SK-N-MC (cell line): Measurements from ENCODE around the gene ATP1B2.

Experiments used
- DNase-seq: peaks from one replicate; pipeline ENCODE4 v3.0.0-alpha.2; 2011; ENCODE audit warnings: low read depth, low spot score
- H3K27ac ChIP-seq: fragments of 200-600 bp; sonication (generic); 2 replicates; pipeline ENCODE4 v1.5.1; 2016; ENCODE audit warnings: mixed run types
- H3K36me3 ChIP-seq: fragments of 200-600 bp; sonication (generic); 2 replicates; pipeline ENCODE4 v1.6.1; 2017; ENCODE audit warnings: antibody characterized with exemption, low read length, mixed read lengths; ENCODE audit not compliant: insufficient read depth
- H3K4me3 ChIP-seq: fragments of 200-600 bp; sonication (generic); 2 replicates; pipeline ENCODE4 v1.5.1; 2016
- H3K9ac ChIP-seq: fragments of 200-600 bp; sonication (generic); 2 replicates; pipeline ENCODE4 v1.8.0; 2017; ENCODE audit warnings: mixed run types, mixed read lengths; ENCODE audit not compliant: insufficient read length
- H3K9me3 ChIP-seq: fragments of 200-600 bp; sonication (generic); 2 replicates; pipeline ENCODE4 v1.6.1; 2017; ENCODE audit warnings: low read depth, mild to moderate bottlenecking, antibody characterized with exemption, low read length, moderate library complexity, mixed read lengths
- EZH2 ChIP-seq: fragments of 200-600 bp; sonication (generic); IDR thresholded peaks from one replicate; pipeline ENCODE4 v1.6.1; 2017; ENCODE audit warnings: antibody characterized with exemption
- FOXP2 ChIP-seq: optimal IDR thresholded peaks from 2 replicates; pipeline ENCODE3; 2011; ENCODE audit warnings: mild to moderate bottlenecking, moderate library complexity; ENCODE audit not compliant: insufficient read depth; ENCODE audit errors: extremely low read length, control extremely low read depth
- POLR2AphosphoS5 ChIP-seq: IDR thresholded peaks from 2 replicates; pipeline ENCODE4 v1.6.1; 2012; ENCODE audit warnings: mild to moderate bottlenecking, low read depth, low read length, borderline replicate concordance

Gene ATP1B2

GRCh38 chr17:7650509-7651096, at the start of gene ATP1B2:
Gene ATP1B2, plus strand, starts transcription at chr17:7650926. Its CDS starts 593 bp downstream, at chr17:7651519.
- TF ChIP-seq FOXP2, result no peak
- TF ChIP-seq POLR2AphosphoS5, result no peak; the same call in 1 of the 2 replicates
- TF ChIP-seq EZH2, result no peak
- no peaks in the 10 kb centered on the region for H3K36me3 ChIP-seq
- no peaks in the 10 kb centered on the region for H3K9me3 ChIP-seq
- DNase-seq, result peak; percentile 35
- peak within 1 kb of the TSS; percentile 57 for H3K9ac ChIP-seq
- no peak within 1 kb of the TSS for H3K27ac ChIP-seq
- H3K4me3 ChIP-seq, result peak within 1 kb of the TSS; percentile 86

GRCh38 chr17:7606280-7606679, 44.4 kb upstream of the ATP1B2 start:
- Histone ChIP-seq H3K27ac (no peak overlapping the region), H3K9me3 (no peaks in the 10 kb centered on the region), H3K36me3 (peaks cover 58% of the 10 kb centered on the region), H3K9ac (no peak overlapping the region), H3K4me3 (no peak overlapping the region)
- TF ChIP-seq EZH2, result no peak
- TF ChIP-seq POLR2AphosphoS5, result no peak
- no peak for TF ChIP-seq FOXP2
- no peak for DNase-seq

GRCh38 chr17:7610641-7611040, 40.1 kb upstream of the ATP1B2 start:
- no peak for DNase-seq
- TF ChIP-seq FOXP2, result no peak
- Histone ChIP-seq H3K36me3 (peaks cover 36% of the 10 kb centered on the region), H3K27ac (no peak overlapping the region), H3K4me3 (no peak overlapping the region), H3K9ac (no peak overlapping the region), H3K9me3 (no peaks in the 10 kb centered on the region)

- Histone ChIP-seq H3K27ac (peak overlapping the region; percentile 31; the same call in 1 of the 2 replicates), H3K36me3 (peaks cover 25% of the 10 kb centered on the region), H3K9ac (peak overlapping the region; percentile 57), H3K9me3 (no peaks in the 10 kb centered on the region), H3K4me3 (peak overlapping the region; percentile 64)
- TF ChIP-seq EZH2, result no peak
- no peak for TF ChIP-seq POLR2AphosphoS5
- TF ChIP-seq FOXP2, result no peak
- no peak for DNase-seq
Observed at GRCh38 chr17:7611635-7612293, 39.0 kb upstream of the ATP1B2 start.

GRCh38 chr17:7612294-7612640, 38.5 kb upstream of the ATP1B2 start:
- TF ChIP-seq POLR2AphosphoS5 (no peak), EZH2 (no peak), FOXP2 (no peak)
- peak overlapping the region; percentile 57 for H3K9ac ChIP-seq
- H3K27ac ChIP-seq, result peak overlapping the region; percentile 10; the same call in 1 of the 2 replicates

GRCh38 chr17:7613769-7614424, 36.8 kb upstream of the ATP1B2 start:
- TF ChIP-seq POLR2AphosphoS5 (no peak), FOXP2 (no peak), EZH2 (no peak)
- Histone ChIP-seq H3K9me3 (no peaks in the 10 kb centered on the region), H3K9ac (peak overlapping the region; percentile 94), H3K36me3 (peaks cover 24% of the 10 kb centered on the region), H3K4me3 (peak overlapping the region; percentile 97), H3K27ac (peak overlapping the region; percentile 57)
- no peak for DNase-seq

More at GRCh38 chr17:7612294-7612640, 38.5 kb upstream of the ATP1B2 start:
- peaks cover 24% of the 10 kb centered on the region for H3K36me3 ChIP-seq
- no peak for DNase-seq
- peak overlapping the region; percentile 64 for H3K4me3 ChIP-seq
- H3K9me3 ChIP-seq, result no peaks in the 10 kb centered on the region

- peak within 1 kb of the TSS; percentile 94 for H3K9ac ChIP-seq
- peak; percentile 96 for DNase-seq
- H3K4me3 ChIP-seq, result peak within 1 kb of the TSS; percentile 97
- H3K36me3 ChIP-seq, result peaks cover 24% of the 10 kb centered on the region
- peak within 1 kb of the TSS; percentile 91 for H3K27ac ChIP-seq
- H3K9me3 ChIP-seq, result no peaks in the 10 kb centered on the region
- no peak for TF ChIP-seq POLR2AphosphoS5
- TF ChIP-seq FOXP2, result no peak
- no peak for TF ChIP-seq EZH2
Observed at GRCh38 chr17:7614425-7615264, 36.1 kb upstream of the ATP1B2 start, which contains the start of gene FXR2. Gene FXR2, minus strand, starts transcription at chr17:7614897. Its CDS starts 365 bp downstream, at chr17:7614532.
